ENCODE measurements around the gene COX15. TPM values are rescaled to one million over a fixed set of nuclear protein-coding genes. Genes with fewer than 3 reads are reported as not detected.
"Not testable (repeated sequence)": the region's sequence is repeated elsewhere in the genome, so short reads cannot be mapped to it uniquely, and the experiment has no call there.

The COX15 gene
- total and polyA plus RNA-seq, 3 experiments from 2014 or later: 34.5 to 36.5 (median 35.8) TPM

- H3K9me3 Mint-ChIP-seq: no peaks in the 10 kb centered on the region
- peak overlapping the region in 1 of 8 donors; percentile 60 for H3K27ac Mint-ChIP-seq
- H3K27me3 Mint-ChIP-seq: no peaks in the 10 kb centered on the region
- H3K9me3 ChIP-seq (ENCODE audit: low read length): no peaks in the 10 kb centered on the region
- no peak overlapping the region for H3K4me3 Mint-ChIP-seq
- H3K4me1 Mint-ChIP-seq: peaks cover 4 to 15% (median 7%) of the 10 kb centered on the region in 3 donors
- no peak overlapping the region for H3K27ac ChIP-seq (ENCODE audit: low read depth, low read length)
- H3K36me3 Mint-ChIP-seq: peaks cover 21 to 84% (median 27%) of the 10 kb centered on the region in 3 donors
- H3K4me1 ChIP-seq (ENCODE audit: insufficient read depth, low read length): no peaks in the 10 kb centered on the region
- H3K27me3 ChIP-seq (ENCODE audit: insufficient read depth, low read length, poor library complexity, severe bottlenecking): no peaks in the 10 kb centered on the region
- no peak for DNase-seq
- peaks cover 44% of the 10 kb centered on the region for H3K36me3 ChIP-seq (ENCODE audit: insufficient read depth, low read length)
- CTCF ChIA-PET: no interaction called here
- no peak overlapping the region for H3K4me3 ChIP-seq (ENCODE audit: low read length)
- POLR2A ChIA-PET: no interaction called here
Measured at GRCh38 chr10:99750641-99751040, 18.7 kb upstream of the COX15 start.

- peaks cover 38% of the 10 kb centered on the region for H3K36me3 ChIP-seq (ENCODE audit: insufficient read depth, low read length)
- peaks cover 17 to 84% (median 26%) of the 10 kb centered on the region in 3 donors for H3K36me3 Mint-ChIP-seq
- no peak overlapping the region for H3K27ac Mint-ChIP-seq
Measured at GRCh38 chr10:99748823-99749451, 17.0 kb upstream of the COX15 start.

GRCh38 chr10:99746166-99746565, 14.2 kb upstream of the COX15 start:
- not testable (repeated sequence) for H3K4me3 Mint-ChIP-seq; H3K27me3 ChIP-seq (ENCODE audit: insufficient read depth, low read length, poor library complexity, severe bottlenecking)

More at GRCh38 chr10:99748823-99749451, 17.0 kb upstream of the COX15 start:
- H3K27me3 ChIP-seq (ENCODE audit: insufficient read depth, low read length, poor library complexity, severe bottlenecking): no peaks in the 10 kb centered on the region
- ChIA-PET POLR2A (no interaction called here), CTCF (no interaction called here)
- H3K4me3 ChIP-seq (ENCODE audit: low read length): no peak overlapping the region
- no peak for DNase-seq
- peaks cover 4 to 18% (median 7%) of the 10 kb centered on the region in 3 donors for H3K4me1 Mint-ChIP-seq
- no peaks in the 10 kb centered on the region for H3K9me3 ChIP-seq (ENCODE audit: low read length)
- no peaks in the 10 kb centered on the region for H3K4me1 ChIP-seq (ENCODE audit: insufficient read depth, low read length)
- no peaks in the 10 kb centered on the region for H3K27me3 Mint-ChIP-seq
- H3K4me3 Mint-ChIP-seq: no peak overlapping the region
- no peak overlapping the region for H3K27ac ChIP-seq (ENCODE audit: low read depth, low read length)
- H3K9me3 Mint-ChIP-seq: no peaks in the 10 kb centered on the region

GRCh38 chr10:99743841-99744240, 11.9 kb upstream of the COX15 start:
- H3K27ac Mint-ChIP-seq: peak overlapping the region in 1 of 8 donors; percentile 18
- H3K36me3 Mint-ChIP-seq: peaks cover 38 to 95% (median 54%) of the 10 kb centered on the region in 3 donors
- ChIA-PET POLR2A (no interaction called here), CTCF (no interaction called here)
- no peak overlapping the region for H3K4me3 Mint-ChIP-seq
- Histone ChIP-seq H3K4me3 (ENCODE audit: low read length) (no peak overlapping the region), H3K36me3 (ENCODE audit: insufficient read depth, low read length) (peaks cover 65% of the 10 kb centered on the region), H3K9me3 (ENCODE audit: low read length) (peaks cover 10% of the 10 kb centered on the region), H3K27me3 (ENCODE audit: insufficient read depth, low read length, poor library complexity, severe bottlenecking) (no peaks in the 10 kb centered on the region), H3K27ac (ENCODE audit: low read depth, low read length) (no peak overlapping the region), H3K4me1 (ENCODE audit: insufficient read depth, low read length) (no peaks in the 10 kb centered on the region)
- H3K9me3 Mint-ChIP-seq: peaks cover 9 to 17% (median 12%) of the 10 kb centered on the region in 5 donors
- DNase-seq: no peak
- H3K27me3 Mint-ChIP-seq: no peaks in the 10 kb centered on the region
- H3K4me1 Mint-ChIP-seq: peaks cover 20 to 41% (median 30%) of the 10 kb centered on the region in 3 donors

More at GRCh38 chr10:99746166-99746565, 14.2 kb upstream of the COX15 start:
- H3K27ac Mint-ChIP-seq; H3K9me3 ChIP-seq (ENCODE audit: low read length); H3K9me3 Mint-ChIP-seq; H3K4me1 ChIP-seq (ENCODE audit: insufficient read depth, low read length); H3K27me3 Mint-ChIP-seq; POLR2A ChIA-PET; H3K4me3 ChIP-seq (ENCODE audit: low read length); H3K27ac ChIP-seq (ENCODE audit: low read depth, low read length); DNase-seq; CTCF ChIA-PET: not testable (repeated sequence)
- Mint-ChIP-seq H3K36me3 (peaks cover 32 to 92% (median 35%) of the 10 kb centered on the region in 3 donors), H3K4me1 (peaks cover 15 to 36% (median 16%) of the 10 kb centered on the region in 3 donors)
- peaks cover 46% of the 10 kb centered on the region for H3K36me3 ChIP-seq (ENCODE audit: insufficient read depth, low read length)

GRCh38 chr10:99742701-99743100, 10.8 kb upstream of the COX15 start:
- Histone ChIP-seq H3K27ac (ENCODE audit: low read depth, low read length) (no peak overlapping the region), H3K36me3 (ENCODE audit: insufficient read depth, low read length) (peaks cover 56% of the 10 kb centered on the region), H3K9me3 (ENCODE audit: low read length) (peaks cover 10% of the 10 kb centered on the region), H3K27me3 (ENCODE audit: insufficient read depth, low read length, poor library complexity, severe bottlenecking) (no peaks in the 10 kb centered on the region), H3K4me1 (ENCODE audit: insufficient read depth, low read length) (no peaks in the 10 kb centered on the region), H3K4me3 (ENCODE audit: low read length) (no peak overlapping the region)
- ChIA-PET POLR2A (interaction anchor here (0.7 to 1.0 kb wide), 2 partner anchors 11 to 40 kb away, joined by 4 to 7 read pairs; partner anchors contain the start of genes COX15 and CUTC), CTCF (interaction anchor here (2.0 kb wide), 1 partner anchor 10 kb away, joined by 6 read pairs; the partner anchor contains the start of genes COX15 and CUTC)
- Mint-ChIP-seq H3K9me3 (peaks cover 9 to 17% (median 12%) of the 10 kb centered on the region in 5 donors), H3K4me3 (no peak overlapping the region), H3K27ac (no peak overlapping the region), H3K27me3 (no peaks in the 10 kb centered on the region), H3K36me3 (peaks cover 41 to 91% (median 56%) of the 10 kb centered on the region in 3 donors), H3K4me1 (peaks cover 18 to 39% (median 37%) of the 10 kb centered on the region in 3 donors)
- DNase-seq: no peak

- POLR2A ChIA-PET: interaction anchor here (0.7 to 1.0 kb wide), 2 partner anchors 10 to 40 kb away, joined by 4 to 7 read pairs; partner anchors contain the start of genes COX15 and CUTC
- Mint-ChIP-seq H3K27me3 (no peaks in the 10 kb centered on the region), H3K9me3 (peaks cover 9 to 17% (median 12%) of the 10 kb centered on the region in 5 donors), H3K36me3 (peaks cover 44 to 91% (median 59%) of the 10 kb centered on the region in 3 donors), H3K4me3 (no peak overlapping the region), H3K4me1 (peaks cover 22 to 43% (median 42%) of the 10 kb centered on the region in 3 donors), H3K27ac (no peak overlapping the region)
- H3K27me3 ChIP-seq (ENCODE audit: insufficient read depth, low read length, poor library complexity, severe bottlenecking): no peaks in the 10 kb centered on the region
- peaks cover 56% of the 10 kb centered on the region for H3K36me3 ChIP-seq (ENCODE audit: insufficient read depth, low read length)
- CTCF ChIA-PET: interaction anchor here (2.0 kb wide), 1 partner anchor 10 kb away, joined by 6 read pairs; the partner anchor contains the start of genes COX15 and CUTC
- no peak overlapping the region for H3K27ac ChIP-seq (ENCODE audit: low read depth, low read length)
- DNase-seq: no peak
- no peaks in the 10 kb centered on the region for H3K4me1 ChIP-seq (ENCODE audit: insufficient read depth, low read length)
- peaks cover 10% of the 10 kb centered on the region for H3K9me3 ChIP-seq (ENCODE audit: low read length)
- H3K4me3 ChIP-seq (ENCODE audit: low read length): no peak overlapping the region
Measured at GRCh38 chr10:99742254-99742653, 10.3 kb upstream of the COX15 start.

- ChIA-PET CTCF (no interaction called here), POLR2A (no interaction called here)
- DNase-seq: no peak
- no peak overlapping the region for H3K27ac ChIP-seq (ENCODE audit: low read depth, low read length)
- H3K9me3 ChIP-seq (ENCODE audit: low read length): peaks cover 10% of the 10 kb centered on the region
- peaks cover 47 to 94% (median 62%) of the 10 kb centered on the region in 3 donors for H3K36me3 Mint-ChIP-seq
- no peaks in the 10 kb centered on the region for H3K27me3 ChIP-seq (ENCODE audit: insufficient read depth, low read length, poor library complexity, severe bottlenecking)
- peak overlapping the region in 1 of 8 donors; percentile 47 for H3K27ac Mint-ChIP-seq
- peaks cover 9 to 17% (median 12%) of the 10 kb centered on the region in 5 donors for H3K9me3 Mint-ChIP-seq
- H3K4me3 Mint-ChIP-seq: no peak overlapping the region
- H3K36me3 ChIP-seq (ENCODE audit: insufficient read depth, low read length): peaks cover 54% of the 10 kb centered on the region
- H3K4me1 ChIP-seq (ENCODE audit: insufficient read depth, low read length): no peaks in the 10 kb centered on the region
- no peak overlapping the region for H3K4me3 ChIP-seq (ENCODE audit: low read length)
- peaks cover 27 to 52% (median 50%) of the 10 kb centered on the region in 3 donors for H3K4me1 Mint-ChIP-seq
- H3K27me3 Mint-ChIP-seq: no peaks in the 10 kb centered on the region
Measured at GRCh38 chr10:99740933-99741559, 9.1 kb upstream of the COX15 start.

- Mint-ChIP-seq H3K4me3 (no peak overlapping the region), H3K27me3 (no peaks in the 10 kb centered on the region), H3K36me3 (peaks cover 48 to 91% (median 62%) of the 10 kb centered on the region in 3 donors), H3K27ac (no peak overlapping the region), H3K4me1 (peaks cover 31 to 59% (median 57%) of the 10 kb centered on the region in 3 donors), H3K9me3 (peaks cover 9 to 17% (median 12%) of the 10 kb centered on the region in 5 donors)
- no peak overlapping the region for H3K4me3 ChIP-seq (ENCODE audit: low read length)
- POLR2A ChIA-PET: interaction anchor here (1.0 kb wide), 1 partner anchor 8 kb away, joined by 3 read pairs; the partner anchor contains the start of genes COX15 and CUTC
- H3K36me3 ChIP-seq (ENCODE audit: insufficient read depth, low read length): peaks cover 54% of the 10 kb centered on the region
- no peaks in the 10 kb centered on the region for H3K4me1 ChIP-seq (ENCODE audit: insufficient read depth, low read length)
- H3K27me3 ChIP-seq (ENCODE audit: insufficient read depth, low read length, poor library complexity, severe bottlenecking): no peaks in the 10 kb centered on the region
- H3K27ac ChIP-seq (ENCODE audit: low read depth, low read length): no peak overlapping the region
- DNase-seq: no peak
- CTCF ChIA-PET: no interaction called here
- peaks cover 10% of the 10 kb centered on the region for H3K9me3 ChIP-seq (ENCODE audit: low read length)
Measured at GRCh38 chr10:99740260-99740659, 8.3 kb upstream of the COX15 start.

All from CD8-positive, alpha-beta memory T cell (primary cell).